Neuron (in vitro differentiated cells): ENCODE measurements around the gene GLIPR2.

Experiments used
- H2AFZ ChIP-seq: one replicate; pipeline ENCODE4 v1.6.1; 2013; ENCODE audit warnings: low read depth, mild to moderate bottlenecking, inconsistent platforms, low read length, moderate library complexity
- H3K27me3 ChIP-seq: one replicate; pipeline ENCODE4 v1.6.1; 2013; ENCODE audit warnings: low read length; ENCODE audit not compliant: insufficient read depth
- H3K36me3 ChIP-seq: one replicate; pipeline ENCODE4 v1.6.1; 2013; ENCODE audit warnings: low read length; ENCODE audit not compliant: insufficient read depth
- H3K4me1 ChIP-seq: one replicate; pipeline ENCODE4 v1.6.1; 2013; ENCODE audit warnings: low read length; ENCODE audit not compliant: insufficient read depth
- H3K4me3 ChIP-seq: 2 replicates; pipeline ENCODE4 v1.5.1; 2013; ENCODE audit warnings: mild to moderate bottlenecking, low read length, moderate library complexity
- H3K9me3 ChIP-seq: one replicate; pipeline ENCODE4 v1.6.1; 2013; ENCODE audit warnings: low read length

GLIPR2 gene

DNA sequence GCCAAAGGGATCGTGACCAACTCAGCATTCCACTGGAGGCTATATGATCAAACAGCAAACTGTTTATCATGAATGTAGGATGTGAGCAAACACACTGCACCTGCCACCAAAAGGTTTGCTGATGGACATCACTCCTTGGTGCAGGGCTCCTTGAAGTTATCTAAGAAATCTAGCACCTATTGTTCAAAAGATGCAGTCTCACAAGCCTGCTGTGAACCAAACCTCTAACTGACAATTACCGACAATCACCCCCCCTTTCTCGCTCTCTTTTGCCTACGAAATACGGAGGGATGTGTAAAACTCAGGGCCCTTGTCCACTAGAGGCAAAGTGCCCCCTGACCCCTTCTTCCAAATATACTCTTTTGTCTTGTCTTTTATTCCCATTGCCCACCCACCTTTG lies 51.7 kb downstream of the GLIPR2 start:
- H2AFZ ChIP-seq: no peak overlapping the region
- H3K27me3 ChIP-seq: no peaks in the 10 kb centered on the region

DNA sequence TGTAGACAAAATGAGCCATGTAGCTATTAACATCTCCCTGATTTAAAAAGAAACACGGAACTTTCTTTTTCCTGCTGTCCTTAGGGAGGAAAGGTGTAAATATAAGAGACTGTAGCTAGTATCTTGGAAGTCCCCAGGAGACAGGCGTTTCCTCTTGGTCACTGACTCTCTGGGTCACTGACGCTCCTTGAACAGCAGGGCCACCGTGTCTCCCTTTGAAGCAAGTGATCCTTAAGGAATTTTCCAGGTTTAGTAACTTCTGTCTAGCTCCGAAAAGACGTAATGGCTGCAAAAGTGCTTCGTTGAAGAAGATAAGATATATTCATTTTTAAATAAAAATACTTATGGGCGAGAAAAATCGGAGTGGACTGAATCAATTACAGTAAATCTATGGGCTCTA lies 53.4 kb downstream of the GLIPR2 start:
- peak overlapping the region; percentile 63 for H3K4me3 ChIP-seq
- H2AFZ ChIP-seq: peak overlapping the region; percentile 86
- peaks cover 9% of the 10 kb centered on the region for H3K36me3 ChIP-seq
- peaks cover 23% of the 10 kb centered on the region for H3K4me1 ChIP-seq
- no peaks in the 10 kb centered on the region for H3K27me3 ChIP-seq
- no peaks in the 10 kb centered on the region for H3K9me3 ChIP-seq

More for the DNA sequence above, 51.7 kb downstream of the GLIPR2 start:
- H3K9me3 ChIP-seq: no peaks in the 10 kb centered on the region
- peaks cover 23% of the 10 kb centered on the region for H3K4me1 ChIP-seq
- H3K4me3 ChIP-seq: no peak overlapping the region
- no peaks in the 10 kb centered on the region for H3K36me3 ChIP-seq

DNA sequence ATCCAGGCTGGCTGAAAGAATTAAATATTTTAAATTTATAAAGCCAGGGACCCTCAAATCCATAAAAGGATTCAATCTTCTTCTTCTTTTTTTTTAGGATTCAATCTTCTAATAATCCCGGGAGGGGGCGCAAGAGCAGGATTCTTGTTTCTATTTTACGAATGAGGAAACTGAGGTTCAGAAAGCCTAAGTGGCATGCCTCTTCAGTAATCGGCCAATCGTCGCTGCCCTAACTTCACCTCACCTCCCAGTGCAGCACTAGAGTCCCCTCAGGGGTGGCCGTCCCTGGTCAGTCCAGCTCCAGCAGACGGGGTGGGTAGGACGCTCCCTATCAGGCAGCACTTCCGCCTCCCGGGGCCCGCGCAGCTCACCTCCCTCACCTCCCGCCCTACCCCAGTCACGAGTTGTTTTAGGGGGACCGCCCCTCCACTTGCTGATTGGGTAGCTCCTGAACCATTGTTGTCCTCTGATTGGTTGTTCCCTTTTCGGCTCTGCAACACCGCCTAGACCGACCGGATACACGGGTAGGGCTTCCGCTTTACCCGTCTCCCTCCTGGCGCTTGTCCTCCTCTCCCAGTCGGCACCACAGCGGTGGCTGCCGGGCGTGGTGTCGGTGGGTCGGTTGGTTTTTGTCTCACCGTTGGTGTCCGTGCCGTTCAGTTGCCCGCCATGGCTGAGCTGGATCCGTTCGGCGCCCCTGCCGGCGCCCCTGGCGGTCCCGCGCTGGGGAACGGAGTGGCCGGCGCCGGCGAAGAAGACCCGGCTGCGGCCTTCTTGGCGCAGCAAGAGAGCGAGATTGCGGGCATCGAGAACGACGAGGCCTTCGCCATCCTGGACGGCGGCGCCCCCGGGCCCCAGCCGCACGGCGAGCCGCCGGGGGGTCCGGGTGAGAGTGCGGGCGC lies 54.1 kb downstream of the GLIPR2 start, which contains the start of gene CLTA:
TSS of gene CLTA (plus strand) at position 534 of the 902 bp plus-strand sequence. CDS start at position 670, 136 bp downstream.
- H3K4me3 ChIP-seq: peak within 1 kb of the TSS; percentile 63
- H2AFZ ChIP-seq: peak within 1 kb of the TSS; percentile 86
- no peaks in the 10 kb centered on the region for H3K27me3 ChIP-seq
- H3K9me3 ChIP-seq: no peaks in the 10 kb centered on the region
- H3K36me3 ChIP-seq: peaks cover 9% of the 10 kb centered on the region
- H3K4me1 ChIP-seq: peaks cover 23% of the 10 kb centered on the region

DNA sequence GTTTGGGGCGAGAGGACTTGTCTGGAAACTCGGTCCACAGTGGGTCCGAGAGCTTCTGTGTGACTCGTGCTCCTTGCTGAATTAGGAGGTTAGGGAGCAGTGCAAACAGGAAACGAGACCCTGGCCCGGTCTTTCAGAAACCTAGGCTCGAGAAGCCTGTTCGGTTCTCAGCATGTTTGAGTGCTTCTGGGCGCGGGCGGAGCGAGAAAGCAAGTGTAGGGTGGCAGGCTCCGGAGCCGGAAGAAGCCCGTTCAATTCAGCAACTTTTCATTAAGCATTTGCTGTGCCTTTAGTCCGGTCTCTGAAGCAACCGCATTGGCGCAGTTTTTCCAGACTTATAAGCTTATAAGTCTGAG lies 54.7 kb downstream of the GLIPR2 start:
- H3K4me3 ChIP-seq: peak overlapping the region; percentile 63
- H3K27me3 ChIP-seq: no peaks in the 10 kb centered on the region
- H3K9me3 ChIP-seq: no peaks in the 10 kb centered on the region
- H3K36me3 ChIP-seq: peaks cover 9% of the 10 kb centered on the region
- no peak overlapping the region for H2AFZ ChIP-seq
- peaks cover 23% of the 10 kb centered on the region for H3K4me1 ChIP-seq

DNA sequence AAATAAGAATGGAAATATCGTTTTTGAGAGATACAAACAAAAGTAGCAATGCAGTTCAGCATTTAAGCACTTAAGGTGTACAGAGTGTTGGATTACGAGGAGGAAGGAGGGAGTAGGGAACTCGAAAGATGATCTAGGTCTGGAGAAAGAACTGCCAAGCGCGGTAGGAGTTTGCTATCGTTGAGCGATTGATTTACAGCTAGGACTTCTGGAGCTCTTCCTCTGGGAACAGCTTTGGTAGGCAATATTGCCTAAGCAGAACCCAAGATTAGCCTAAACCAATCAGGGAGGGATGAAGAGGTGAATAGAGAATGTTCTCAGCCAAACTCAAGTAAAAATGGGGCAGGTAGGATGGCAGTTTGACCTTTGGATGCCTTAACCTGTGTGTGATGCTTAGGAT lies 55.2 kb downstream of the GLIPR2 start:
- H3K4me3 ChIP-seq: peak overlapping the region; percentile 63
- H3K27me3 ChIP-seq: no peaks in the 10 kb centered on the region
- no peak overlapping the region for H2AFZ ChIP-seq
- peaks cover 23% of the 10 kb centered on the region for H3K4me1 ChIP-seq
- H3K9me3 ChIP-seq: no peaks in the 10 kb centered on the region
- peaks cover 9% of the 10 kb centered on the region for H3K36me3 ChIP-seq

DNA sequence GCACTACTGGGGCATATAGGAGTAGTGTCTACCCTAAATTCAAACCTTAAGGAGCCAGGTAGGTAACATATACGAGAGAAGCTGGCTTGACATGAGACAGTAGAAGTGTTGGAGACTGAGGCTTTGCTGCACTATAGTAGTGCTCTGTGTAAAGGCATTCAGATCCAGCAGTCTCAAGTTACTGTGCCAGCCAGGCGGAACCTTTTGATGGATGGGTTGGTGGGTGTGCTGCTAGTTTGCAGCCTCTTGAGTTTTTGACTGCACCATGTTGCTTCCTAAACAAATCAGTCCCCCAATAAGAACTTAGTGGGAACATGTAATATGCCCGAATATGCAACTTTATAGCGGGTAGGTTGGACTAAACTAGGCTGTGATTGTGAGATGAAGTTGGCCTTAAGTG lies 55.7 kb downstream of the GLIPR2 start:
- Histone ChIP-seq H3K4me3 (peak overlapping the region; percentile 63), H2AFZ (no peak overlapping the region), H3K27me3 (no peaks in the 10 kb centered on the region), H3K4me1 (peaks cover 23% of the 10 kb centered on the region), H3K9me3 (no peaks in the 10 kb centered on the region), H3K36me3 (peaks cover 9% of the 10 kb centered on the region)

DNA sequence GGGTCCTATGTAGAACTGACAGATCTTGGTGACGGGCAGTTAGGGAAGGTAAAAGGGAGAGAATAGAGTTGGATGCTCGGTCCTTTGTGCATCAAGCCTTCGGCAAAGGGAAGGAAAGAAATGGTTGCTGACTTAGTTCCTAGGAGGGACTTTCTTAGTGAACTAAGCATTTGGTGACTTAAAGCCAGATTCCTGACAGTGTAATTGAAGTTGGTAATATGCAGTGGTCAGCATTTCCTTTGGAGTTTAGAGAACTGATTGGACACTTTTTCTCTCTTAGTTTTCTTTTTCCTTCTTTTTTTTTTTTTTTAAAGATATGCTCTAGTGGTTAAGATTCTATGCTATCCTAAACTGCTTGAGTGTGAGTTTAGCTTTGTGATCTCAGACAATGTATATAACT lies 56.5 kb downstream of the GLIPR2 start:
- no peaks in the 10 kb centered on the region for H3K9me3 ChIP-seq
- H3K27me3 ChIP-seq: no peaks in the 10 kb centered on the region
- peaks cover 23% of the 10 kb centered on the region for H3K4me1 ChIP-seq
- H3K36me3 ChIP-seq: peaks cover 9% of the 10 kb centered on the region
- H3K4me3 ChIP-seq: peak overlapping the region; percentile 63
- no peak overlapping the region for H2AFZ ChIP-seq

DNA sequence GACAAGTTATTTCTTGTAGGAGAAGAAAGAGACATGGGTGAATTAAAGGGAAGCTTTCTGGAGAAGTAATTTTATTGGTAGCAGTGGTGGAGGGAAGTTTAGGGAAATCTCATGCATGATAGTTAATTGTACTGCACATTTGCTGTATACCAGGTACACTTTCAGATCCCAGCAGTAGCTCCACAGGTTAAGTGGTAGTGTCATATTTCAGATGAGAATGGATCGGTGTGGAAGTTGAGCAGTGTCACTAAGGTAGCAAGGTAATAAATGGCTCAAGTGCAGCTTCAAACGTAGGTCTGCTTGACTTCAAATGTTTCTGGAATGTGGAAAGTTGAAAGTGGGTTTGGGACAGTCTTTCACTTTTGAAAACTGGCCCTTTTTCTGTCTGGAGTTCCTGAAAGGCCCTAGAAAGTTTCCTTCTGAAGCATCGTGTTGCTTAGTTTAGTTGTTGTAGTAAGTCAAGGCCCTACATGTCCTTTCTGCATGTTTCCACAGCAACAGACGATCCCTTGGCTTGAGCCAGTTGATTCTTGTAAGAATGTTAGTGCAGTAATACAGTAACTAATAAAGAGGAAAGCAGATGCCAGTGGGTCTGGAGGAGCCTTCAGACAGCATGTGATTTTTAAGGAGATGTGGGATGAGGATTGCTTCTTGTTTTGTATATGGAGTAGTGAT lies 57.9 kb downstream of the GLIPR2 start:
- Histone ChIP-seq H3K9me3 (no peaks in the 10 kb centered on the region), H3K36me3 (peaks cover 17% of the 10 kb centered on the region), H3K27me3 (no peaks in the 10 kb centered on the region), H2AFZ (no peak overlapping the region), H3K4me3 (no peak overlapping the region), H3K4me1 (peaks cover 23% of the 10 kb centered on the region)

DNA sequence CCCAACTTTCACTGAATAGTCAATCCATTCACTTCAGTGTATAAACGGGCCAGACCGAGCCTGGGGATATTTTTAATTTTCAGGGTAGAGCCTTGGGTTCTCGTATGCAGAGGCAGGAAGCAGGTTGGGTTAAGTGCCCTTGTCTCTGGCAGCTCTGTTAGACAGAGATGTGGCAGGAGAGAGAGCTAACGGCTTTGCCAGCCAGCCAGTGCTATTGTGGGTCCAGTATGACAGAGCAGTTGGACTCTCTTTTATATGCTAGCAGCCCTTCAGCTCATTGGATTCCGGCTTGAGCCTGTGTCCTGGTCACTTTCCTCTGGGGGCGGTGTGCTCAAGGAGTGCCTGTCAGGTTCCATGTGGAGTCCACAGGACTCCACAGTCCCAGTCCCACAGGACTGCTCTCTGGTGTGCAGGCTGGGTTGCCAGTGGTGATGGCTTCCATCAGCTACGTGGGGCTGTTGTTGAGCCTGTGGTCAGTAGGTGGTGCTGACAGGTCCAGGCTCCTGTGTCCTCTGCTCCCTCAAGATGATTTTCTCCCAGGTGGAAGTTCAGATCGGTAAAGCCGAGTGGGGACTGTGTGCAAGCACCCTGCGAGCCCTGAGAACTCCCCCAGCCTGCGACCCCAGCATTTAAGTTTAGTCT lies 68.5 kb downstream of the GLIPR2 start:
- H2AFZ ChIP-seq: no peak overlapping the region
- peaks cover 83% of the 10 kb centered on the region for H3K36me3 ChIP-seq
- no peaks in the 10 kb centered on the region for H3K9me3 ChIP-seq
- no peaks in the 10 kb centered on the region for H3K27me3 ChIP-seq
- H3K4me3 ChIP-seq: no peak overlapping the region
- peaks cover 23% of the 10 kb centered on the region for H3K4me1 ChIP-seq

DNA sequence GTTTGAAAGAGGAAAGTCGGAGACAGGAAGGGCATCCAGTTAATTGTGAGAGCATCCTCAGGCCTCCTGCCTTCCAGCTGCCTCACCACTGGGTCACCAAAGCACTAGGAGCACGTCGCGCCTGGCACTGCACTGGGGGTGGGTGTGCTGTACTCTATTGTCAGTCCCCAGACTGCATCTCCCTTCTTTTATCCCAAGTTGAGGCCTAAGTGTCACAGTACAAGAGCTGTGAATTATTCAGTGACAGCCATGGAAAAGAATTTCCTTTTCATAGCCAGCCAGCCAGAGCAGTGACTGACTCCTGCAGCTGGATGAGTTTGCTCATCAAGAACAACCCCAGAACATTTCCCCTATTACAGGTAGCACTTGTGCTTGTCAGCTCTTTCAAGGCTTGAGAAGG lies 70.5 kb downstream of the GLIPR2 start:
- Histone ChIP-seq H2AFZ (no peak overlapping the region), H3K9me3 (no peaks in the 10 kb centered on the region), H3K27me3 (no peaks in the 10 kb centered on the region), H3K36me3 (peaks cover 83% of the 10 kb centered on the region), H3K4me3 (no peak overlapping the region), H3K4me1 (peaks cover 23% of the 10 kb centered on the region)

DNA sequence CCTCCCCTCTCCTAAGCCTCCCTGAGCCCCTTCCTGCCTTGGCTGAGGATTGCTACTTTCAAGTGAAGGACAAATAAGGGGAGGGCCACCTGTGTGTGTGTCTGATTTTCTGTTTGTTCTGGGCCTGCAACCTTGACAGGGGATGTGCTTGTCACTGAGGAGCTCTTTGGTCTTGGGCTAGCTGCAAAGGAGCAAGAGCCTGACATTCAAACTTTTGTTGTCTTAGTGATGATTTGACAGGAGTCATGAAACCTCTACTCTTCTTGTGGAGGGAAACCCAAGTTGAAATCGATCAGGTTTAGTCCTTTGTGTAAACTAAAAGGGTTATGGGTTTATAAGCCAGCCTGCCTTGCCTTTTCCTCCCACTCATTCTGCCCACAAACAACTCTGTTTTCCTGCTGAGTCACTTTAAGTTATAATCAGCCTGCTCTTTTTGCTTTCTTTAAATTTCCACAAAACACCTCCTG lies 71.0 kb downstream of the GLIPR2 start:
- no peak overlapping the region for H3K4me3 ChIP-seq
- H3K36me3 ChIP-seq: peaks cover 83% of the 10 kb centered on the region
- no peaks in the 10 kb centered on the region for H3K9me3 ChIP-seq
- no peaks in the 10 kb centered on the region for H3K27me3 ChIP-seq
- no peak overlapping the region for H2AFZ ChIP-seq
- peaks cover 23% of the 10 kb centered on the region for H3K4me1 ChIP-seq

DNA sequence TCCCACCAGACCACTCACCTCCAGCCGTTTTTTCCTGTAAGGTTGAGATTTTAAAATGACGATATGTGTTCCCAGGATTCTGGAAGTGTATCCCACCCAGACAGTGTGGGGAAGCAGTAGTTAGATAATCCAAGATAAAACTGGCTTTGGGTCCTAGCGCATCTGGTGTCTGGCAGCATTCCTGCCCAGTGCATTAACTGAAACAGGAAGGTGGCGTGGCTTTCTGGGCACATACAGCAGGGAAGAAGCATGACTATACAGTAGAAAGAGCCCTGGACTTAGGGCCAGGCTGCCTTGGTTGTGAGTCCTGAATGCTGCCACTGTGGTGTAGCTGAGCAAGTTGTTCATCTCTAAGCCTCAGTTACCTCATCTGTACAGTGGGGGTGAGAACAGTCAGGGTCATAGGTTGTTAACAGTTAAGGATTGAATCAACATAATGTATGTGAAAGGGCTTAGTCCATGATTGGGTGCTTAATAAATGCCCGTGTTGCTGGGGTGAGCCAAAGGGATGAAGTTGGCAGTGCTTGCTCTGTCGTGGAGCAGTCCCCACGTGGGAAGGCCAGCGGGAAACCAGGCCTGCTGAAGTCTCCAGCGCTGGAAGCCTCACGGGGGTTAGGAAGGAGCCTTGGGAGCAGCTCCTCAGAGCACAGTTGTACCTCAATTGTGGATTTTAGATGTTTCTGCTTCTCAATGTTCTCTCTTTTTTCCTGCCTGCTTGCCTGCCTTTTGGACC lies 72.2 kb downstream of the GLIPR2 start:
- peaks cover 23% of the 10 kb centered on the region for H3K4me1 ChIP-seq
- no peak overlapping the region for H2AFZ ChIP-seq
- H3K36me3 ChIP-seq: peaks cover 86% of the 10 kb centered on the region
- H3K27me3 ChIP-seq: no peaks in the 10 kb centered on the region
- H3K9me3 ChIP-seq: no peaks in the 10 kb centered on the region
- H3K4me3 ChIP-seq: no peak overlapping the region
